K562 (cell line): Measurements from ENCODE around the gene KCNF1.

ENCODE experiments used
- CBFB ChIP-seq: sonication (generic); formaldehyde crosslinking; IDR thresholded peaks from 2 replicates; pipeline ENCODE4 v1.4.0; 2020; ENCODE audit warnings: mild to moderate bottlenecking, missing genetic modification reagents
- ETV6 ChIP-seq, 3 experiments: fragments of 150-350 bp in 1 of 3; sonication (generic) in 1 of 3; formaldehyde crosslinking in 1 of 3; IDR thresholded peaks; 2 replicates each; pipeline versions ENCODE4 v1.6.1 to v1.8.0; 2014 to 2022; ENCODE audit warnings: borderline replicate concordance in 2 of 3, low read depth in 2 of 3, antibody characterized with exemption in 1 of 3, low read length in 1 of 3, mild to moderate bottlenecking in 1 of 3, missing genetic modification reagents in 1 of 3
- EZH2 ChIP-seq: IDR thresholded peaks from 2 replicates; pipeline ENCODE4 v1.6.1; 2012; ENCODE audit warnings: low read depth, mild to moderate bottlenecking, inconsistent platforms, low read length, borderline replicate concordance
- FOSL1 ChIP-seq: fragments of 200-800 bp; sonication (Bioruptor generic); conservative IDR thresholded peaks from 2 replicates; pipeline ENCODE4 v1.6.1; 2016; ENCODE audit warnings: missing genetic modification characterization, missing compliant biosample characterization
- FOXK1 ChIP-seq: sonication (generic); formaldehyde crosslinking; IDR thresholded peaks from 2 replicates; pipeline ENCODE4 v1.8.0; 2022; ENCODE audit warnings: missing genetic modification reagents, mild to moderate bottlenecking, borderline replicate concordance
- HDAC1 ChIP-seq, 2 experiments: fragments of 450-650 bp; IDR thresholded peaks; 2 replicates each; pipeline ENCODE4 v1.6.1; 2016 to 2017; ENCODE audit warnings: inconsistent platforms in 1 of 2, mild to moderate bottlenecking in 1 of 2, moderate library complexity in 1 of 2
- MAFF ChIP-seq: IDR thresholded peaks from 2 replicates; pipeline ENCODE4 v1.6.1; 2012; ENCODE audit warnings: low read length, improper control_type of control experiment
- MAFK ChIP-seq: IDR thresholded peaks from 2 replicates; pipeline ENCODE4 v1.6.1; 2011; ENCODE audit warnings: low read length, improper control_type of control experiment
- PHF21A ChIP-seq: fragments of 450-650 bp; IDR thresholded peaks from 2 replicates; pipeline ENCODE4 v1.6.1; 2017; ENCODE audit warnings: low read depth, borderline replicate concordance
- POLR2A ChIP-seq: fragments of 450-650 bp; conservative IDR thresholded peaks from 2 replicates; pipeline ENCODE4 v1.6.1; 2016
- TF ChIP-seq, protein P1 (sequence below): IDR thresholded peaks from 2 replicates; pipeline ENCODE4 v1.6.1; 2011; ENCODE audit warnings: borderline replicate concordance, low read depth, mild to moderate bottlenecking, moderate library complexity, low read length; ENCODE audit not compliant: insufficient read depth, poor library complexity, severe bottlenecking

DNA sequence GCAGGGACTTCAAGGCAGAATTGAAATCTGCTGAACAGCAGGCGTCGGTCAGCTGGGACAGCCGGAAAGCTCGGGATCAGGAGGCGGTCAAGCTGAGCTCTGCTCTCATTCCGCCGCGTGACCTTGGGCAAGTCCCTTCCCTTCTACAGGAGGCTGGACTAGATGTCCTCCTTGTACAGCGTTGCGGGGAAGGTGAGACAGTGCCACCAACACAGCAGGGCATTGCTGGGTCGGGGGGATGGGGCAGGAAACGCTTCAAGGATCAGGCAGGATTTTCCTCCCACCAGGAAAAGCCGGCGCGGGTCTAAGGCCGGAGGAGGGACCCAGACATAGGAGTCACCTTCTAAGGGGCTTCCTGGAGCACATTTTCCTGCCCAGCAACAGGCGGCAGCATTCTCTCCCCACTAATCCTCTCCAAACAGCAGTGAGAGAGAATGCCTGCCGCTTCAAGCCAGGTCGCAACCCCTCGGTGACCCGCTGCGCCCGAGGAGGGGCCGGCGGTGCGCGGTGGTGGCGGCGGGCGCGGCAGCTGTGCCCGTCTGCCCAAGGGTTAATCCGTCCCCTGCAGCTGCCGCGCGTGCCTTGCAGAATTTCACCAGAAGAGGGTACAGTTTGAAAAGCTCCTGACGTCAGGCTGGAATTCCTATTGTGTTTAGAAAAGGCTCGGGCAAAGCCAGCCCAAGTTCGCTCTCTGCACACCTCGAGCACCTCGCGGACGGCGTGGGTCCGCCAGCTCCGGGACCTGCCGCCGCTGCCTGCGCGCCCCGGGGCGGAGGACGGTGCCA is at the start of gene KCNF1:
- no peak for TF ChIP-seq HDAC1 (IDR thresholded peaks at IDR 0.05)
- no peak for TF ChIP-seq EZH2
- no peak for TF ChIP-seq FOSL1 (tag)
- TF ChIP-seq, protein P1, sequence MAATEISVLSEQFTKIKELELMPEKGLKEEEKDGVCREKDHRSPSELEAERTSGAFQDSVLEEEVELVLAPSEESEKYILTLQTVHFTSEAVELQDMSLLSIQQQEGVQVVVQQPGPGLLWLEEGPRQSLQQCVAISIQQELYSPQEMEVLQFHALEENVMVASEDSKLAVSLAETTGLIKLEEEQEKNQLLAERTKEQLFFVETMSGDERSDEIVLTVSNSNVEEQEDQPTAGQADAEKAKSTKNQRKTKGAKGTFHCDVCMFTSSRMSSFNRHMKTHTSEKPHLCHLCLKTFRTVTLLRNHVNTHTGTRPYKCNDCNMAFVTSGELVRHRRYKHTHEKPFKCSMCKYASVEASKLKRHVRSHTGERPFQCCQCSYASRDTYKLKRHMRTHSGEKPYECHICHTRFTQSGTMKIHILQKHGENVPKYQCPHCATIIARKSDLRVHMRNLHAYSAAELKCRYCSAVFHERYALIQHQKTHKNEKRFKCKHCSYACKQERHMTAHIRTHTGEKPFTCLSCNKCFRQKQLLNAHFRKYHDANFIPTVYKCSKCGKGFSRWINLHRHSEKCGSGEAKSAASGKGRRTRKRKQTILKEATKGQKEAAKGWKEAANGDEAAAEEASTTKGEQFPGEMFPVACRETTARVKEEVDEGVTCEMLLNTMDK: no peak
- no peak for TF ChIP-seq MAFF
- TF ChIP-seq ETV6 (IDR thresholded peaks at IDR 0.05; ENCODE audit: borderline replicate concordance in 1 of 2, low read depth in 2 of 2, low read length in 1 of 2): no peak
- no peak for TF ChIP-seq ETV6 (CRISPR knock-in tag; IDR thresholded peaks at IDR 0.05; ENCODE audit: borderline replicate concordance)
- no peak for TF ChIP-seq FOXK1 (CRISPR knock-in tag)
- TF ChIP-seq MAFK: no peak
- no peak for TF ChIP-seq PHF21A
- no peak for TF ChIP-seq CBFB (CRISPR knock-in tag)
- TF ChIP-seq POLR2A: no peak
